Motor neuron (in vitro differentiated cells): ENCODE data around the gene IRGC. TPM values are rescaled to one million over a fixed set of nuclear protein-coding genes. Genes with fewer than 3 reads are reported as not detected.
"Not testable (repeated sequence)": the region's sequence is repeated elsewhere in the genome, so short reads cannot be mapped to it uniquely, and the experiment has no call there.

ENCODE experiments used
- ATAC-seq, 8 experiments: fragments of 200-7000 bp; cut with Tn5 transposase; replicated peaks in 6 of 8; 2 replicates each; pipeline ENCODE4 v1.8.0; 2021; ENCODE audit warnings: mild to moderate bottlenecking in 8 of 8, moderate library complexity in 8 of 8
- H3K27ac ChIP-seq, 2 donors: fragments of 250-450 bp; sonication (Bioruptor Pico); 2 replicates each; pipeline ENCODE4 v1.9.0; 2021; ENCODE audit warnings: antibody characterized with exemption in 2 of 2, mild to moderate bottlenecking in 2 of 2, moderate library complexity in 1 of 2
- H3K4me1 ChIP-seq, 2 donors: fragments of 250-450 bp; sonication (Bioruptor Pico); replicated peaks in 1 of 2; 2 replicates each; pipeline ENCODE4 v1.6.1; 2021; ENCODE audit warnings: antibody characterized with exemption in 2 of 2, mild to moderate bottlenecking in 2 of 2, moderate library complexity in 1 of 2
- H3K4me3 ChIP-seq, 5 donors: fragments of 250-450 bp; sonication (Bioruptor Pico); 2 replicates each; pipeline ENCODE4 v1.9.0; 2021; ENCODE audit warnings: antibody characterized with exemption in 5 of 5, mild to moderate bottlenecking in 5 of 5, moderate library complexity in 4 of 5
- WGBS, 10 experiments: fragments of 450-650 bp; shearing (Covaris generic); methylation state at CpG; one replicate each; pipeline ENCODE4 v1.0.0; 2022; 5-methylcytosine and 5-hydroxymethylcytosine counted together
- in situ Hi-C, 9 experiments: fragments of 400-800 bp; cut with MboI; loops; one replicate each; pipeline ENCODE4 v1.15.0; 2021; ENCODE audit warnings: low sequenced_read_pairs in 9 of 9, low pct_unique_long_range_greater_than_20kb in 2 of 9; ENCODE audit not compliant: unreplicated experiment in 9 of 9
- total RNA-seq, 8 experiments: library from RNA; unstranded; fragments of 300-600 nt; gene quantifications; 2 replicates each; pipeline versions ENCODE4 v1.2.3 to v1.2.4, GENCODE V29; 2022

IRGC gene
- total RNA-seq, 8 experiments from 2014 or later: 0.05 to 0.81 (median 0.19) TPM; not detected in 4

DNA sequence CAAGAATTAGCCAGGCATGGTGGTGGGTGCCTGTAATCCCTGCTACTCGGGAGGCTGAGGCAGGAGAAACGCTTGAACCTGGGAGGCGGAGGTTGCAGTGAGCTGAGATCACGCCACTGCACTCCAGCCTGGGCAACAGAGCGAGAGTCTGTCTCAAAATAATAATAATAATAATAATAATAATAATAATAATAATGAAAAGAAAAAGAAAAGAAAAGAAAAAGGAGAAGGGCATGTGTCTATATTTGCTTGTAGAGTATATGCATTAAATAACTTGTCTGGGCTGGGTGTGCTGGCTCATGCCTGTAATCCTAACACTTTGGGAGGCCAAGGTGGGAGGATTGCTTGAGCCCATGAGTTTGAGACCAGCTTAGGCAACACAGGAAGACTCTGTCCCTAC lies 33.6 kb upstream of the IRGC start:
- in situ Hi-C loops, H3K4me1 ChIP-seq: not testable (repeated sequence)
- WGBS, 10 experiments: 59 to 97% (median 83%) methylated on average over 1 to 5 of the region's 5 CpGs; no CpG with 5 or more reads in 1 of the 10 experiments

DNA sequence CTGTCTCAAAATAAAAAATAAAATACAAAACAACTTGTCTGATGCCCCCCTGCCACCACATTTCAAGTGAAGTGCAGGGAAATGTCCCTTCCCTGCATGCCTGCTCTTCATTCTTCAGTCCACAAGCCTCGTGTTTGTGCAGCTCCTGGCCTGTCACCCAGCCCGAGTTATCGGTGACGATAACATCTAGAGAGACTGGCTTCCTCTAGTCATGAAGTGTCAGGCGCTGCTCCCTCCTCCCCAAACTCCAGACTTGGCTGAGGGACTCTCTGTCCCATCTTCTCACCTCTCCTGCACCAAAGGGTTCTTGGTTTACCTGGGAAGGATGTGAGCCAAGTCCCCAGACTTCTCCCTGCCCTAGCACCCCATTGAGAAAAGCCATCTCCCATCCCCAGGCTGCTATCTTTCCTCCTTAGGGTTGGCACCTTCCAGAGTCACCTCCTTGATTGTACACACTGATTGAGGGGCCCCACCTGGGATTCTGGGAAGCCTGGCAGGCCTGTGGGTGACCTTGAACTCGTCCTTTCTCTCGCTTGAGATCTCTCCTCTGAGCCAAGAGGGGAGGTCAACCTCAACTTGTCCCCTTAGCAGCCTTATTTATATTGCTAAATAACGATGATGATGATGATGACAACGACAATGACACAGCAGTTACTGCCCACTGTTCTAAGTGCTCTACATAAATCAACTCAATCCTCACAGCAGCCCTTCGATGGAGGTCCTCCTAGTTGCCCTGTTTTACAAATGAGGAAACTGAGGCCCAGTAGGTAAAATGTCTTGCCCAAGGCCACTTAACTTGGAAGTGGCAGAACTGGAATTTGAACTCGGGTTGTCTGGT lies 32.8 kb upstream of the IRGC start:
- ATAC-seq: no peak

More for the DNA sequence above, 33.6 kb upstream of the IRGC start:
- ATAC-seq, H3K4me3 ChIP-seq, H3K27ac ChIP-seq: not testable (repeated sequence)

DNA sequence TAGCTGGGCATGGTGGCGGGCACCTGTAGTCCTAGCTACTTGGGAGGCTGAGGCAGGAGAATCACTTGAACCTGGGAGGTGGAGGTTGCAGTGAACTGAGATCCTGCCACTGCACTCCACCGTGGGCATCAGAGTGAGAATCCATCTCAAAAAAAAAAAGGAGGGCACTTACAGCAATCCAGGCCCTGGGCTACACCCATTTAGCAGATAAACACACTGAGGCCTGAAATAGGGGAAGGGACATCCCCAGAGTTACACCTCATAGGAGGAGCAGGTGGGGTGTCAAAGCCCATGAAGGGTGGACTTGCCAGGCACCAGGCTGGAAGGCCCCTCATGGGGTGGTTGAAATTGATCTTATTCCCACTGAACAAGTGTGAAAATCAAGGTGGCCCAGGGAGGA lies 32.0 kb upstream of the IRGC start:
- no peak for ATAC-seq
- in situ Hi-C loops: no loop called here
- WGBS, 10 experiments: 80% methylated on average over 1 of the region's 2 CpGs; no CpG with 5 or more reads in 9 of the 10 experiments
- Histone ChIP-seq H3K4me3 (no peak overlapping the region), H3K4me1 (no peaks in the 10 kb centered on the region), H3K27ac (no peak overlapping the region)

More for the DNA sequence above, 32.8 kb upstream of the IRGC start:
- H3K27ac ChIP-seq: no peak overlapping the region
- in situ Hi-C loops: no loop called here
- H3K4me3 ChIP-seq: no peak overlapping the region
- no peaks in the 10 kb centered on the region for H3K4me1 ChIP-seq
- 42 to 76% (median 57%) methylated on average over 3 to 7 of the region's 11 CpGs; no CpG with 5 or more reads in 1 of the 10 experiments for WGBS, 10 experiments

DNA sequence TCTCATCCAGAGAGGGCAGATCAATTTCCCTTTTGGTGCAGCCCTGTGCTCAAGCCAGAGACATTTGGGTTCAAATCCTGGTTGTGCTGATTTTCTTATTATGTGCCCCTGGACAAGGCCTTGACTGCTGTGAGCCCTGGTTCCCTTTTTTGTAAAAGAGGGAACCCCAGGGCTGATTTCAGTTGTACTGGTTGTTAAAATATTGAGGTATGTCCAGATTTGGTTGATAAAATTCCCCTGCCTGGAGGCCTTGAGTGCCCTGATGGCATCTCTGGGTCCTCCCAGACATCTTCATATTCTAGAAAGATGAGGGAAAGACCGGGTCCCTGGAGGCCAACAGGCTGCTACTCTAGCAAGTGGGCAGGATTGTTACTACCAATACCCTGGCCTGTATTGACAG lies 31.6 kb upstream of the IRGC start:
- Histone ChIP-seq H3K27ac (no peak overlapping the region), H3K4me1 (no peaks in the 10 kb centered on the region), H3K4me3 (no peak overlapping the region)
- WGBS, 10 experiments: 57 to 80% (median 67%) methylated on average over 1 of the region's 1 CpG; no CpG with 5 or more reads in 7 of the 10 experiments
- in situ Hi-C loops: no loop called here
- ATAC-seq: no peak

DNA sequence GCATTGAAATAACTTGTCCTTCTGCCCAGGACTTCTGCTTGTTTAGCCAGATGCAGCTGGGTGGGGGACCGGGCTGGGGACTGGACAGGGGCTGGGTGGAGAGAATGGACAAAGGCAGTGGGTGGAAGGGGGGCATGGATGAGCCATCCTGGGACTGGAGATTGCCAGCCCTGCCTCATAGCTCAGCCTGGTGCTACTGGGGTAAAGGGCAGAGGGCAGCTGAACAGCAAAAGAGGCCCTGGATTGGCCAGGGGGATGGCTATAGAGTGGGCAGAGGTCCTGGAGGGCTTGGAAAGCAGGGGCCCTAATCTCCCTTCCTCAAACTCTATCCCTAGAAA lies 28.2 kb upstream of the IRGC start:
- ATAC-seq: peak in 4 of 8 experiments; percentile 10 to 73 (median 38)
- Histone ChIP-seq H3K27ac (no peak overlapping the region), H3K4me3 (no peak overlapping the region), H3K4me1 (no peaks in the 10 kb centered on the region)
- in situ Hi-C loops: no loop called here
- no CpG with 5 or more reads among the region's 1 CpG for WGBS, 10 experiments

GRCh38 chr19:43688059-43688701 lies 27.7 kb upstream of the IRGC start:
- Histone ChIP-seq H3K27ac (no peak overlapping the region), H3K4me3 (no peak overlapping the region), H3K4me1 (no peaks in the 10 kb centered on the region)
- in situ Hi-C loops: no loop called here
- 40 to 87% (median 80%) methylated on average over 1 to 8 of the region's 10 CpGs; no CpG with 5 or more reads in 2 of the 10 experiments for WGBS, 10 experiments
- ATAC-seq: no peak

DNA sequence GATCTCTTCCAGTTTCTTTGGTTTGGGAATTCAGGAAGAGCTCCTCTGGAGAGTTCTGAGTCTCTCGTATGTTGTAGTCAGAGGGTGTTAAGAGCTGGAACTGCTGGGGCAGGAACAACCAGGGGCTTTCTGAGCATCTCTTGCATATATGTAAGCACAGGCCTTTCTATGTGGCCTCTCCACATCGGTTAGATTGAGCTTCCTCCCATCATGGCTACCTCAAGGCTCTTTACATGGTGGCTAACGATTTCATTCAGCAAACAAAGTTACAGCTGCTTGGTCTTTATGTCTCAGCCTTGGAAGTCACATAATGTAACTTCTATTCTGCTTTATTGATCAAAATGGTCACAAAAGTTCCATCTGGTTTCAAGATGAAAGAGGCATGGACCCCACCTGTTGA lies 25.4 kb upstream of the IRGC start:
- ATAC-seq: no peak
- 0 to 100% (median 25%) methylated on average over 1 to 3 of the region's 3 CpGs; no CpG with 5 or more reads in 1 of the 10 experiments for WGBS, 10 experiments
- in situ Hi-C loops: no loop called here
- no peak overlapping the region for H3K4me3 ChIP-seq
- H3K4me1 ChIP-seq: no peaks in the 10 kb centered on the region
- H3K27ac ChIP-seq: no peak overlapping the region

DNA sequence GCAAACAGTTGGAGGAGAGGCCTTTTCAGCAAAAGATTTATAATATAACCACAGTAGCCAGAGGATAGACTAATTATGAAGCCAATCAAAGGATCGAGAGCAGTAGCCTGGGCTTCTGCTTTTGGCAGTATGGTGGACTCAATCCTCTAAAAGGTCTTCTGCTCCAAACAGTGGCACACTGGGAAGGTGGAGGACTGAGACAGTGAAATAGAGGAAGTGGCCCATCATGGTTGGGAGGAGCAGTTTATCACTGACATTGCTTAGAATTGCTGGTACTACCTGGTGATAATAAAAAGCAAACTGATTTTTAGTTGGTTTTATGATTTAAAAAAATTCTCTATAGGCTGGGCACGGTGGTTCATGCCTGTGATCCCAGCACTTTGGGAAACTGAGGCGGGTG lies 25.0 kb upstream of the IRGC start:
- no peaks in the 10 kb centered on the region for H3K4me1 ChIP-seq
- no peak overlapping the region for H3K4me3 ChIP-seq
- WGBS, 10 experiments: 57 to 100% (median 89%) methylated on average over 1 to 3 of the region's 3 CpGs; no CpG with 5 or more reads in 4 of the 10 experiments
- in situ Hi-C loops: no loop called here
- no peak overlapping the region for H3K27ac ChIP-seq
- ATAC-seq: no peak

DNA sequence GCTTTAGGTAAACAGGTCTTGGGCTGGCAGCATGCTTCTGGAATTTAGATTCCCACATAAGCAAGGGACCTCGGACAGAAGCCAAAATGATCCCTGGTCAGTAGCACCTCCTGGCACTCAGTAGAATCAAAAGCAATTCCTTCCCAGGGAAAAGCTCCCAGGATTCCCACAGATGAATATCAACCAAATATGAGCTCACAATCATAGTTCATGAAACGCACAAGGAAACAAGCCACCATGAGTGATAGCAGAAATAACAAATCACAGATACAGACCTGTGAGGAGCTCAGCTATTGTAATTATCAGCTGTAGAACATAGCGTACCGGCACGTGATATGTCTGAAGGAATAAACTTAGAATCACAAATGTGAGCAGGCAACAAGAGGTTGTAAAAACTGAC lies 24.1 kb upstream of the IRGC start:
- no peak for ATAC-seq
- WGBS, 10 experiments: 67 to 94% (median 78%) methylated on average over 1 to 5 of the region's 5 CpGs

GRCh38 chr19:43692385-43692784 lies 23.5 kb upstream of the IRGC start:
- ATAC-seq: no peak
- Histone ChIP-seq H3K27ac (no peak overlapping the region), H3K4me3 (no peak overlapping the region), H3K4me1 (no peaks in the 10 kb centered on the region)
- in situ Hi-C loops: no loop called here
- WGBS, 10 experiments: 0 to 93% (median 53%) methylated on average over 1 to 2 of the region's 2 CpGs; no CpG with 5 or more reads in 4 of the 10 experiments

More for the DNA sequence above, 24.1 kb upstream of the IRGC start:
- in situ Hi-C loops: no loop called here
- no peak overlapping the region for H3K27ac ChIP-seq
- H3K4me3 ChIP-seq: no peak overlapping the region
- H3K4me1 ChIP-seq: no peaks in the 10 kb centered on the region

- Histone ChIP-seq H3K4me3 (no peak overlapping the region), H3K4me1 (no peaks in the 10 kb centered on the region), H3K27ac (no peak overlapping the region)
- WGBS, 10 experiments: 0 to 90% (median 62%) methylated on average over 1 to 4 of the region's 4 CpGs; no CpG with 5 or more reads in 1 of the 10 experiments
- ATAC-seq: no peak
- in situ Hi-C loops: no loop called here
Observed at GRCh38 chr19:43692877-43693276, 23.0 kb upstream of the IRGC start.

DNA sequence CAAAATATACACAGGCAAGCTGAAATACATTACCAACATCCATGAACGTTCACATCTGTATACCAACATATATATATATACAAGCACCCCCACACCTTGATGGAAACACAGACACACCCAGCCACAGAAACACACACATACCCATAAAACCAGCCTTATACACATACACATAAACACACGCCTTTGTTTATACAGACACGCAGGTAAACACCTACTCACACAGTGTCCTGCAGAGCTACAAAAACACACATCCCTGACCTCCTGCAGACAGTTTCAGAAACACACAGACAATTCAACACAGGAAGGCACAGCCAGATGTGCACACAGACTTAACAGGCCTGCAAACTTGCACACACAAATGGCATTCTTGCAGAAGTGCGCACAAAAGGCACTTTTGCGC lies 21.3 kb upstream of the IRGC start:
- in situ Hi-C loops: no loop called here
- 29 to 100% (median 67%) methylated on average over 1 to 3 of the region's 5 CpGs; no CpG with 5 or more reads in 3 of the 10 experiments for WGBS, 10 experiments
- no peak for ATAC-seq
- Histone ChIP-seq H3K27ac (no peak overlapping the region), H3K4me3 (no peak overlapping the region), H3K4me1 (no peaks in the 10 kb centered on the region)

GRCh38 chr19:43695985-43696704 lies 19.7 kb upstream of the IRGC start:
- WGBS, 10 experiments: 40 to 100% (median 76%) methylated on average over 1 to 6 of the region's 6 CpGs; no CpG with 5 or more reads in 4 of the 10 experiments
- H3K27ac ChIP-seq: no peak overlapping the region
- in situ Hi-C loops: no loop called here
- H3K4me1 ChIP-seq: no peaks in the 10 kb centered on the region
- no peak for ATAC-seq
- H3K4me3 ChIP-seq: no peak overlapping the region
